GM15510 (cell line): ENCODE measurements around the gene NPAS2.

Experiments
- POLR2A ChIP-seq: IDR thresholded peaks from 3 replicates; pipeline ENCODE4 v1.6.1; 2011; ENCODE audit warnings: borderline replicate concordance; ENCODE audit not compliant: insufficient read length; ENCODE audit errors: extremely low read depth

NPAS2 gene

DNA sequence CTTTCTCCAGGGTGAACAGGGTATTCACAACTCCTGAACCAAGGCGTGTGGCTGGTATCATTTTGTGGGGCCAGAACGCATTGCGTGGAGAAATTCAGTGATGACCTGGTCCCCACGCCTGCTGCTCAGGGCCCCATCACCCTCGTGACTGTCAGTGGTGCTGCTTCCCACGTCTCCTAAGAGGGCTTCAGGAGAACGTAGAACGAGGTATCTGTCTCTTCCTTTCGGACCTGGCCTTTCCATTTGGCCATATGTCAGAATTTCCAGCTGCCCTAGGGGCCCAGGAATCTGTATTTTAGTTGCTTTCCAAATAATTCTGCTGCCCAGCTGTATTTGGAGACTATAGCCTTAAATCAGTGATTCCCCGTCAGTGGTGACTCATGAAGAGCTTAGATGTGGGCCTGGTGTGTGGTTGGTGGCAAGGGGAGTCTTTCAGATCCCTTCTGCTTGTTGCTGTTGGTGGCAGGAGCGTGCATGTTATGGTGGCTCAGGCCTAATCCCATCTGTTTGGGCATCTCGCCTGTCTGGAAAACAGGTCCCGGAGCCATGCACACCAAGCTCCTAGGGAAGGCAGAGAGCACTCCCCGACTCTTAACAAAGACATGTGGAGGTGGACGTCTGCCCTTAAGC is 56.4 kb downstream of the NPAS2 start:
- no peak for TF ChIP-seq POLR2A

DNA sequence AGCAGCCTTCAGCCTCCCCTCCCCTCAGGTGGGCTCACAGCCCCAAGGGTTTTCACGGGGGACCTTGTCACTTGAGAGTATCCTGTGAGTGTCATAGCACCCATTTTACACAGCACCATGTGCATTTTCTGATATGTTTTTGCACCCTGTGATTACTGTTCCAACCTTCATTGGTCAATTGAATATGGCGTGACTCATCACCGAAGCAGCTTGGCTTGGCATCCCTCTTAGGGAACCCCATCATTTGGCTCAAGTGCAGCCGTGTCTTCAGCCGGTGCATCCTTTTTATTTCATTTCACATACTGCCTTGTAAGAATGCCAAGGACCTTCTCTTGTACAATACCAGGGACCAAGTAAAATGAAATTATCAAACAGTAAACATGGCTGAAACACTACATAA is 57.6 kb downstream of the NPAS2 start:
- no peak for TF ChIP-seq POLR2A

DNA sequence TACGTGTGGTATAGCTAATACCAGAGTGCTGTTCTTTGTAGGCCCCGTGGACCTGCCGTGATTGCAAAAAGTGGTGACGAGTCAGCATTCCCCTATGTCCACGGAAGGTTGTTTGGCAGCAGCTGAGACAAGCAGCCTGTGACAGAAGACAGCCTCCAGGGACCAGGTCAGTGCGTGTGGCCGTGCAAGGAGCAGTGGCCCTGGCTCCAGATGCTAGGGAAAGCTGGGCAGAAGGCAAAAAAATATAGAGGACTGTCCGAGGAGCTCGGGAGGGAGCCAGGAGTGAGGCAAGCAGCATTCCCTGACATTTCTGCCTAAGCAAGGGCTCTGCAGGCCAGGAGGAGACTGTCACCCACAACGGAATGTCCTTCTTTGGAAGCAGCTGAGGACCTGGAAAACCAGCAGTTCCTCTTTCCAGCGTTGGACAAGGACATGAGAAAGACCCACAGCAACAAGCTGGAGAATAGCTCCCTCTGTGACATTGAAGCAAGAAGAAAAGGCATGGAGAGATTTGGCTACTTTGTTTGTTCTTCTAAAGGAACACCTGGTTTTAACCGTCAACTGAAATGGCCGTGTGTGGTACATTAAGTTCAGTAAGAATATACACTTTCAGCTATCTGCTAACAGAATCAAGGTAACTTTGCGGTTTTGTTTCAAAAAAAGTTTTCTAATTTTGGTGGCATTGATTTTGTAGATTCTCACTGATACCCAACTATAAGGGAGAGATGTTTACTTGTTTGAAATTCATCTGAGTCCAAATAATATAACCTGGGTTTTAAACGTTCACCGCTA is 58.3 kb downstream of the NPAS2 start:
- TF ChIP-seq POLR2A = no peak

DNA sequence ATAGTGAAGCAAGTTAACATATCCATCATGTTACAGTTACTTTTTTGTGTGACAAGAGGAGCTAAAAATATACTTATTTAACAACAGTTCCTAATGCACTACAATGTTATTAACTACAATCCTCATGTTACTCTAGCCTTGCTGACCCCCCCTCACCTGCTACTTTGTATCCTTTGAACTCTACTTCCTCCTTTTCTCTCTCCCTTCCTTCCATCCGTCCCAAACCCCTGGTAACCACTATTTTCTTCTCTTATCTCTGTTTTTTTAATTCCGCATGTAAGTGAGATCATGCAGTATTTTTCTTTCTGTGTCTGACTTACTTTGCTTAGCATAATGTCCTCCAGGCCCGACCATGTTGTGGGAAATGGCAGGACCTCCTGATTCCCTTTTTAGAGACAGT is 59.4 kb downstream of the NPAS2 start:
- no peak for TF ChIP-seq POLR2A

DNA sequence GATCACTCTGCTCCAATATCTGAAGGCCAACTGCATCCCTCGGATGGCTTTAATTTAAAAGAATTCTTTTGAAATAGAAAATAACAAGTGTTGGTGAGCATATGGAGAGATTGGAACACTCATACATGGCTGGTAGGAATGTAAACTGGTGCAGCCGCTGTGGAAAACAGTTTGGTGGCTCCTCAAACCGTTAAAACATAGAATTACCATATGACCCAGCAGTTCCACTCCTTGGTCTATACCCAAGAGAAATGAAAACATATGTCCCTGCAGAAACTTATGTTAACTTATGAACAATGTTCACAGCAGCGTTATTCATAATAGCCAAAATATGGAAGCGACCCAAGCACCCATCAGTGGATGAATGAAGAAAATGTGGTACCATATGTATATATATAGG is 60.1 kb downstream of the NPAS2 start:
- TF ChIP-seq POLR2A = no peak

DNA sequence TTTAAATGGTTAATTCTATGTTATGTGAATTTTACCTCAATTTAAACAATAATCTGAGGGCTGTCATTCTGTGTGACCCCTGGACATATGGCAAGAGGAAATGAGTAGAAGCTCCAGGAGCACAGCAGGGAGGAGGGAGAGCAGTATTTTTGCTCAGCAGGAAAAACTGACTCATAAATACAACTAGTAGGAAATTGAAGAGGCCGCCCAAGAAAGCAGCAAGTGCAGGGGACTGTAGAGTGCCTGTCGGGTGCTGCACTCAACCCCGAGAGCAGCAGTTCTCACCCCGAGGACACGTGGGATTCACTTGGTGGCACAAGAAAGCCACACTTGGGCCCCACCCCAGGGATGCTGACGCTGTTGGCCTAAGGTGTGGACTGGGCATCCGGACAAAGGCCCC is 60.8 kb downstream of the NPAS2 start:
- no peak for TF ChIP-seq POLR2A

DNA sequence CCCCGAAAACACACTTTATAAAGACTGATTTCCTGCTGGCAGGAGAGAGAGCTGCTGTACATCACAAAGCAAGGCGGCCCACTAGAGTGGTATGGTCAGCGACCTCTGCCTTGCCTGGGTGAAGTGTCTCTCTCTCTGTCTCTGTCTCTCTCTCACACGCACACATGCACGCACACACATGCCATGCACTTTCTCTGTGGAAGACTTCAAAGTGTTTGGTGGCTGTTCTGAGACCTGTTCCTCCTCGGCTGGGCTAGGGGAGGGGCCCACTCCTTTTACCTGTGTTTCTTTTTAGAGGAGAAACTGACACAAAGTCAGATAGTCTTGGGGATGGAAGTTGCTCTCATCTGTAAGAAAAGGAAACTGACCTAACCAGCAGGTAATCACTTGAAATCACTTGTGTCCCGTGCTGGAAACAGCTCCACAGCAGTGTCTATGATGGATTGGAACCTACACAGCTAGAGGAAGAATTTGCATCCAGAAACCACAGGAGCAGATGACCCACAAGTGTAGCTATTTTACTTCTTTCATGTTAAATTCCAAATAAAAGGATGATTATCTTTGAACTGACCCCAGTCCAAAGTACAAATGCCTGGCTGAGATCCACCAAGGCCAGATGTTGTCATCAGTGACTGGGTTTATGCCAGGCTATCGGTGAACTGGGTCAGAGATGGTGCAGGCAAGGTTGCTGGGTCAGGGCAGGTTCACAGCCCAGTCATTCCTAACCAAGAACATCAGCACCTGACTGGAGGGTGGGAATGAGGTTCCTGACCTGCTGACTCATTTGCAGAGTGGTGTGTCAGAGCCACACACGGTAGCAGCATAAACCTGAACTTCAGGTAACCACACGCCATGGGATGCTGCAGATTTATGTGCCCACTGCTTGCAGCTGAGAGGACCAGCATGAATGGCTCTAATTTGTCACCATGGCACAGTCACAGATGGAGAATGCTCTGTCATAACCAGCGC is 63.0 kb downstream of the NPAS2 start:
- TF ChIP-seq POLR2A = no peak

DNA sequence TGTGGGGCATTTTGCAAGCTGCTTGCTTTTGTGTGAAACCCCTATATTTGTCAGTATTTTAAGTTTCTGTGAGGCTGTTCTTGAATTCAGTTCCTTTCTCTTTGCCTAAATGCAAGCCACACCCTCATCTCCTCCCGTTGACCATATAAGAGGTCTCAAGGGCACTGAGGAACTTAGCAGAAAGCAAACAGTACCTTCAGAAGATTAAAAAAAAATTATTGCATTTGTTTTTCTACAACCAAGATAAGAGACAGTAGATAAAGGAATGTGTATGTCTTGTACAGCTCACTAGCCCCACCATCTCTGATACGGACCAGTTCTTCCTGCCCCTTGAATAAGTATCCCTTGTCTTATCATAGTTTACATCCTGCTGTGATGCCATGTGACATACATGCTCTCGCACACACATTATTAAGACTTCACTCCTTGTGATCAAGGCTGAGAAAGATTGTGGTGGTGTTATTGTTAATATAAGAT is 64.2 kb downstream of the NPAS2 start:
- no peak for TF ChIP-seq POLR2A

DNA sequence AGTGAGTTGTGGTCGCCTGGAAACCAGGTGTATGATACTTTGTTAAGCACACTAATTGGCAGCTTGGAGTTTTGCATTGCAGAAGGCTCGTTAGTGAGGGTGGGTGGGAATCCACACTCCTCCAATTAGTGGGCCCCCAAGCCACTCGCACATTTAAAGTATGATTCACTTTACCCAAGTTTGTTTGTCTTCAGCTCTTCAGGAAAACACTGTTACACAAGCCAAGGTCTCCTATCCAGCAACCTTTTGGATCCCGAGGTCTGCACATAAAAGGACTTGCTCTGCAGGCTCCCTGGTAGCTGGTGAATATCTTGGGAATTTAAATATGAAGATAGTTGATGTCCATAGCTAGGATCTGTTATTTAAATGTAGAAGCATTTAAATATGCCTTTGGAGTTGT is 66.1 kb downstream of the NPAS2 start:
- no peak for TF ChIP-seq POLR2A

DNA sequence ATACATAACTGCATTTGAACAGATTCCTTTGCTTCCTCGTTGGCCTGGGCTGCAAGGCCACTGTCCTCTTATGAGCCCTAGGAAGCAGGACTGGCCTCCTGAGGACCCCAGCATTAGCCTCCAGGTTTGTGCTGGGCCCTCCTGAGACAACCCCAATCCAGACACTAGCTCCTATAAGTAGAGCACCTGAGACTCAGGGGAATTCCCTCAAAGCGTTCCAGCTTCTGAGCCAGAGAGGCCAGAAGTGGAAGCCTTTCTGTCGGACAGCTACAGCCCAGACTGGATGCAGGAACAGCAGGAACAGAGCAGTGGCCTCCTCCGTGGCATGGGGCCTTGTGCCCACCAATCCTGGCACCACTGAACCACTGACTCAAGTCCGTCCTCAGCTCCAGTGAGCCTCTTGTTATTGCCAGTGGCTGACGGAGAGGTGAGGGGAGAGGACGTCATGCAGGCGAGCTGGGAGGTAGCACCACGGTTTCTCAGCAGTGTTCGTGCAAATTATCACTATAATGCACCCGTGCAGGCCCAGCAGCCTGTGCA is 67.2 kb downstream of the NPAS2 start:
- TF ChIP-seq POLR2A = no peak

DNA sequence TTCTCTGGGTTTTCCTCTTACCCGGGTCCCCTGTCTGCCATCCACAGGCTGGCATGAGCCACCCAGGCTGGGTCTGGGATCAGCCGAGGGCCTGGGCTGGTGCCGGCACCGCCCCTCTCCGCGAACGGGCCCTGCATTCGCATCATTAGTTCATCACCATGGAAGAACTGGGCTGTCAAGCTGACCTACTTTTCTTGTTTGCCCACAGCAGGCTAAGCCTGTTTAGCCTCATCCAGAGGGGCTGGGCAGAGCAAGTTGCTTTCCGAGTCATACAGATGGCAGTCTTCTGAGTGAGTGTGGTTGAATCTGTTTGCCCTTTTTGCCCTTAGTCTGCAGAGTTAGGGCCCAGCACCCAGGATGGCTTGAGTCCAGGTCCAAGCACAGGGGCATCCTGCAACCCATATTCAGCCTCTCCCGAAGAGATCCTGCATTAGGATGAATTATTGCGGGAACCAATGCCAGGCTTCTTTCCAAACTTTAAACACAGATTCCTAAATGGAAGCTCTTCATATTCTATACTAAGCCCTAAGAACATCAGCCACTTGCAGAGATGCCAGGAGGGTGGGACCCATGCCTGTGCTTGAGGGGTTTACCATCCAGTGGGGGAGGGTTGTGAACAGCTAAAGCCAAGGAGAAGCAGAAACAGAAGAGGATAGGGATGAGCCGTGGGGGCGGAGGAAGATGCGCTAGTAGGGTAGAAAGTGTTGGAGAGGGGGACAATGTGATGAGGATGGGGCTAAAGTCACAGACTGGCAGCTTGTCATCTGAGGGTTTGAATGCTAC is 68.0 kb downstream of the NPAS2 start:
- TF ChIP-seq POLR2A = no peak

DNA sequence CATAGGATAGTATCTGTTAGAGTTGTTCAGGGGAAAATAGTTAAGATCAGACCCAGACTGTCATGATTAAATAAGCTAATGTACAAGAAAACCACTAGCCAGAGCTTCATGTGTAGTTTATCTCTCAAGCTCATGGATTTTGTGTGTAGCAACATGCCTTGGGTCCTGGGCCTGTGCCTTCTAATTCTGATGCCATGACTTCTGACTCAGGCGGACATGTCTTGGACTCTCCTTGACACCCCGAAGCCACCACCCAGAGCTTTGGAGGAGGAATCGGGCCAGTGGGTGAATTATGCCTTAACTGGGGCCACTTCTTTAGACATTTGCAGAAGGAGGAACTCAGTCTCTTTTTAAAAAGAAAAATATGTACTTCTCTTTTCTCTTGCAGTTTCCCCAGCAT is 68.7 kb downstream of the NPAS2 start:
- no peak for TF ChIP-seq POLR2A

DNA sequence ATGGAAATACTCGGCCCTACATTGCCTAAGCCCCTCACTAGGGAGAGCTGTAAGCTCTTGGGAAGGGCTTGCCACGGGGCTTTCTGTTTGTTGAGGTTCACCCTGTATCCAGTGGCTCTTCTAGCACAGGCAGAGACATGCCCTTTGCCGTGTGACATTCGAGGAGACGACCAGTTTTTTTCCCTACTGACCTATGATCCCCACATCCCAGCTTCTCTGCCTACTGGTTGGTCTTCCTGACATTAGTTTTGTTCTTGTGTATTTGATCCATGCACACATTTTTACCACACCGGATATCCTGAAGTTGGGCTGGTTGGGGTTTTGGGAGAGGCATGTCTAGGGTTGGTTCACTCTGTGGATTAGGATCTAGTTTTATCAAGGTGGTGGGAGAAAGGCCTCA is 69.3 kb downstream of the NPAS2 start:
- TF ChIP-seq POLR2A = no peak

DNA sequence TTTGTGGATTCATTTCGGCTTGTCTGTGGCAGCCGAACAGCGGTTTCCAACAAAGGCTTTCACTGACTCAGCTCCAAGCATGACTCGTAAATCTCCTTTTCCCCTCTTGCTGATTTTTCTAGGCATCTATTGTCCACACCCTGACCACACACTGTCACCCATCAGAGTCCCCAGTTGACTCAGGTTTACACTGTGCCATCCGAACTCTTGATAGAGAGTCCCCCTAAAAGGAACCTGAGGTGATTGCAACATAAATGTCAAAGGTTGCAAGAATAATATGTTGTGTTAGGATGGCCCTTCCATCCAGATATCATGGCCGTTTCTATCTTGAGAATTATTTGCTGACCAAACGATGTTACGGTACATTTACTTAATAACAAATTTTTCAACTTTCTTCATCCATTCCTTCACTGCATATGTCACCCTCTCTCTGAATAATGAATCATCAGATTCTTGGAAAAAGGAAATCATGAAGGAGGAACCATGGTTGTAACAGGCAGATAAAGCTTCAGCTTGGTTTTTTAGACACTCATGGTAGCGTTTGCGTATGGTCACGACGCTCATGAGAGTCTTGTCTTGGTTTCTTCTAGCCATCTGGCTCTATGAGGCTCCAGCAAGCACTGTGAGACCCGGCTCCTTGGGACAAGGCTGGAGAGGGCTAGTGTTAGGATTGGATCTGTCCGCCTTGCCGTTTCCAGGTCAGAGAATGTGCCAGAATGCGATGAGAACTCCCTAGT is 72.1 kb downstream of the NPAS2 start:
- TF ChIP-seq POLR2A = no peak

DNA sequence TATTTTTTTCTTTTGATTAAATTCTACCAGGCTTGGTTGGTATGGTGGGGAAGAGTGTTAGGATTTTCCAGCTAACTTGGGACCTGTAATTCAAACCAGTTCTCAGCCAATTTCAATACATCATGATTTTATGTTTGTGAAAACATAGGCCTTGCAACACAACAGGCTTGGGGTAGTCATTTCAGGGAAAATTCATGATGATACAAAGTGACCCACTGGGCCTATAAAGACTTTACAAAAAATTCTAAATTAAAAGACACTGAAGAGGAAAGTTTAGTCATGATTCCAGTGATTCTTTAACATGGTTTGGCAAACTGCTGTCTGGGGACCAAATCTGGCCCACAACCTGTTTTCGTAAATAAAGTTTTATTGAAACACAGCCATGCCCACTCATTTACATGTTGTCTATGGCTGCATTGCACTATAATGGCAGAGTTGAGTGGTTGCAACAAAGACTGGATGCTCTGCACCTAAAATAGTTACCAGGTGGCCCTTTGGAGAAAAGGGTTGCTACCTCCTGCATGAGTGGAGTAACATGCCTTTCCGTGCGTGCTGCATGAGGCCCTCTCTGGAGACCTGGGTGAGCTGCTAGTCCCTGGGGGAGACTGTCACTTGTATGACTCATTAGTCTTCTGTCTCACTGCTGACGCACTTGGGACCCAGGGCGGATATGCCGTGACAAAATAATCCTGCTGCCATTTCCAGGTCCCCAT is 73.6 kb downstream of the NPAS2 start:
- TF ChIP-seq POLR2A = no peak
